ENCODE measurements around the gene NTM.

DNA sequence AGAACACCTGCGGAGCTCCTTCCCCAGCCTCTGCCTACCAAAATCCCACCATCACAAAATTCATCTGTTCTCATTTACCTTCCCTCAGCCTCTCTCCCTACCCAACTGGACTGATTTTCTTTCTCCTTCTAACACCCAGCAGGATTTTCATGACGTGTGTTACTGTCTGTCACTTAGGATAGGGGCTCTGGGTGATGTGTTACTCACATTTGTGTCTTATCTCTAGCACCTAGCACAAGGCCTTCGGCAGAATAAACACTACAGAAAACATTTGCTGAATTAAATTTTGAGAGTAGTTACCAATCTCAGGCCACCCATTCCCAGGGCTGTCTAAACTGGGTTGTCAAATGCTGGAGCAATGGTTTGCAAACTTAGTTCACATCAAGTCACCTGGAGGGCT lies 88.0 kb downstream of the NTM start:
- TF ChIP-seq CTCF (IDR thresholded peaks at IDR 0.05) (no peak), ATF1 (CRISPR knock-in tag; IDR thresholded peaks at IDR 0.05) (no peak)
